Esophagus mucosa (tissue), 1 donor: Measurements from ENCODE around the gene ADCYAP1R1. TPM values are rescaled to one million over a fixed set of nuclear protein-coding genes. Genes with fewer than 3 reads are reported as not detected.

Source experiments
- ATAC-seq: fragments of 200-7000 bp; cut with Tn5 transposase; one replicate; pipeline ENCODE4 v1.9.1; 2020
- total RNA-seq: library from RNA; stranded (reverse); gene quantifications from one replicate; pipeline ENCODE4 v1.2.4, GENCODE V29; 2023
- donor health status: DM: yes; HTN: yes; CAD: no.

The ADCYAP1R1 gene
- total RNA-seq, result 0.12 TPM

DNA sequence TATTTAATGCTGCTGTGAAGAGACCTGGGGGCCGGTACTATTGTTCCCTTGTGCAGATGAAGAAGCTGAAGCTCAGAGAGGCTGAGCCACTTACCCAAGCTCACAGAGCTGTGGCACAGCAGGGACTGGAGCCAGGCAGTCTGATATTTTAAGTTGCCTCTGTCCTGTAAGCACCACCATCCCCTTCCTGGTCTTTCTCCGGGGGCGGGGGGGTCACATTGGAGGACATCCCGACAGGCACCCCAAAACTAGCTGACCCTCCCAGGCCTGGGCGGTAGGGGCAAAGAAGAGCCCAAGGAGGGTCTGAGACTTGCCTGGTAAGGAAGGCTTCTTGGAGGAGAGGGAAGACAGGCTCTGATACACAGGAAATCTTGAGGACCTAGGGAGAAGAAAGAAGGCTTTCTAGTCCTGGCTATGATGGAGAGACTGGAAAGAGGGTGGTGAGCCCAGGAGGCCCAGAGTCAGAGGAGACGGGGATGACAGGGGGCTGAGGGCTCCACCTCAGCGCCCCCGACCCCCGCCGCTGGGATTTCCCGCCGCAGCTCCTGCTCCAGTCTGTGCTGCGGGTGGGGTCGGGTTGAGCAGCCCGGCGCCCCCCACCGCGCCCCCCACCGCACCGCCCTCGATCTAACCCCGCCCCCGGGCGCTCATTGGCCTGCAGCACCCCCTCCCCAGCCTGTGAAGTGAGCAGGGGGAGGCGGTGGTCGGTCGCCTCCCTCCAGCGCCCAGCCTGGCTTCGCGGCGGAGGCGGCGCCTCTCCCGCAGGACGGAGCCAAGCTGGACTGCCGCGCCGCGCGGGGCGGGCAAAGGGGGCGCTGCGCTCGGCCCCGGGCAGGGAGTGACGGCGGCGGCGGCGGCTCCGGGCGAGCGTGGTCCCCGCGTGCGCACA is at the start of gene ADCYAP1R1:
TSS of gene ADCYAP1R1 (plus strand) at position 711 of the 889 bp plus-strand sequence. CDS start 10,957 bp downstream, outside the sequence.
- no peak for ATAC-seq

- ATAC-seq, result no peak
Measured at GRCh38 chr7:31003097-31003496, 49.0 kb upstream of the ADCYAP1R1 start.

- ATAC-seq, result no peak
Measured at GRCh38 chr7:31003721-31004120, 48.4 kb upstream of the ADCYAP1R1 start.

DNA sequence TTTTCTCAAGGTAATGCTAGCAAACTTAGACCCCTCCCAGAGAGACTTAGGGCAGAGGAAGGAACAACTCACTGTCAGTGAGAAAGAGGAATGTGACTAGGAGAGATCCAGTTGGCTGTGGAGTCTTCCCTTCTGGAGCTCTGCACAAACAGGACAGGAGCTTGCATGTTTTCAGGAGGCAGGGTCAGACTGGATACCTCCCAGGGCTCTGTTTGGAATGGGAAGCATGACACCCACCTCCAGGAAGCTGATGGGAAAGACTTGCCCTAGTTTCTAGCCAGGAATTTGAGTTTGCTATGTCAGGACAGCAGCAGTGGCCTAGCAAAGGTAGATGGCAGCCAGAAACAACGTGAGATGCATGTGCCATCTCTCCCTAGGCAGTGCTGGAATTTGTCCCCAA is 47.7 kb upstream of the ADCYAP1R1 start:
- ATAC-seq, result no peak

- ATAC-seq, result no peak
Measured at GRCh38 chr7:31006857-31007256, 45.3 kb upstream of the ADCYAP1R1 start.

DNA sequence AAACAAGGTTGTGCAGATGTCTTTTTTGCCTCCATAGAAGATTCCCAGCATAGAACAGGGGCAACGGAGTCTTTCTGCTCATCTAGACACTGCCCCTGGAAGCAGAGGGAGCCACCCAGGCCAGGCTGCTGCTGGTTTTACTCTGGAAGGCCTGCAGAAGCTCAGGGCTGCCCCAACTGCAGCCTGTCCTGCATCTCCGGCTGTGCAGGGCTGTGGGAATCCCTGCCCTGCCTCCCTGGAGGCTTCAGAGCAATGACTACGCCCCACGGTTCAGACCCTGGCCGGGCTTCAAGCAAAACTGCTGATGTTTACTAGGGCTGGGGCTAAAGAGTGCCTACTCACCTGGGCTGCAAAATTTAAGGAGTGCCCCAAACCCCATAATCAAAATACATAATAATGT is 44.5 kb upstream of the ADCYAP1R1 start:
- ATAC-seq, result no peak

GRCh38 chr7:31014826-31015225 is 37.3 kb upstream of the ADCYAP1R1 start:
- no peak for ATAC-seq

DNA sequence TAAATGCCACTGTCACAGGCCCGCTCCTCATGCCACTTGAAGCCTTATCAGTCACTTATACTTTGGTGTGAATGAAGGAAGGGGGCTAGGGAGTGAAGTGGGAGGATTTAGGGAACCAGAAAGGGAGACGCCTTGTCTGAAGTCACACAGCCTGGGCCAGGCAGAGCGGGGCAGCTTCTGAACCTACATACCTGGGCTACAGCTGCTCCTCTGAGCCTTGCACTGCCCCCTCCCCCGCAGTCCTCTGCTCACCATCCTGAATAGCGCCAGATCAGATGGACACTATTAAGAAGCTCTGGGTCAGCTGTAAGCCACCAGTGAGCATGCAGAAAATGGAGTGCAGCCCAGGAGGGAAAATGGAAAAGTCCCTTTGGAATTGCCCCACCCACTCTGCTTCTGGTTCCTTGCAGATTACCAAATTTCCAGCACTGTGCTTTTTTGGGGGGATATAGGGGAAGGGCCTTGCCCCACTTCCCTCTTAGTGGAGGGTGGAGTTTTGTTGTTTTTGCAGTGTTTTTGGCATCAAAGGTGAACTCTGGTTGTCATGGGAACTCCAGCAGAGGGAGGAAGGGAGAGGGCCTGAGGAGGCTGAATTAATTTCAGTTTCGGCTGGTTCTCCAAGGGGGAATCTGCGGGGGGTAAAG is 35.0 kb upstream of the ADCYAP1R1 start:
- no peak for ATAC-seq

DNA sequence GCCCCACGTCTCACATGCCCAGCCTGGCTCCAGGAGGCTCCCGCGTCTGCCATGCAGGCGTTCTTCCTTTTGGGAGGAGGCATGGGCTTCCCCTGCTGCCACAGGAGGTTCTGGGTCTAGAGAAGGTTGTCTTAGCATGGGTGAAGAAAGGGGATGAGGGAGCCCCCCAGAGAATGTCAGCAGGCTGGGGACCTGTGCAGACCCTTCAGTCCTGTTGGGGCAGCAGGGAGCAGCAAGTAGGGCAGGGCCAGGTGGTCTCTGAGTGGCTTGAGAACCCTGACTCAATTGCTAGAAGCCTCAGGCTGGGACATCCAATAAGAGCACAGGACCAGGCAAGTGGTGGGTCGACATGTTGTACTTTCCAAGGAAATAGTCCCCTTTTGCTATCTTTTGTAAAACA is 34.4 kb upstream of the ADCYAP1R1 start:
- ATAC-seq, result no peak

DNA sequence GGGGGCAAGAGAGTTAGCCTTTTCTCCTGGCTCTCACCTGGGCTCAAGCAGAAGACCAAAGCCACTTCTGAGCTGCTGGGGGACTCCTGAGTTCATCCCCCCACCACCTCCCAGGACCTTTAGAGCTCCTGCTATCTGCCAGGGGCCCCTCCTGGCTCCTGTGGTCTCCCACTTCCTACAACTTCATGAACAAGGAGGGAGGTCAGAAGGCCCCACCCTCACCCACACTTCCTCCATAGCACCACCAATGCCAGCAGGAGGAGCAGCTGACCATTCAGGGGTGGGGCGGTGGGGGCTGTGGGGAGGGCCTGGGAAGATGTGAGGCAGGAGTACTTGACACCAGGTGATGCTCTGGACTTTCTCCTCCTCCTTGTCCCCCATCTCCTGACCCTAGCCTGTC is 32.6 kb upstream of the ADCYAP1R1 start:
- ATAC-seq, result no peak

DNA sequence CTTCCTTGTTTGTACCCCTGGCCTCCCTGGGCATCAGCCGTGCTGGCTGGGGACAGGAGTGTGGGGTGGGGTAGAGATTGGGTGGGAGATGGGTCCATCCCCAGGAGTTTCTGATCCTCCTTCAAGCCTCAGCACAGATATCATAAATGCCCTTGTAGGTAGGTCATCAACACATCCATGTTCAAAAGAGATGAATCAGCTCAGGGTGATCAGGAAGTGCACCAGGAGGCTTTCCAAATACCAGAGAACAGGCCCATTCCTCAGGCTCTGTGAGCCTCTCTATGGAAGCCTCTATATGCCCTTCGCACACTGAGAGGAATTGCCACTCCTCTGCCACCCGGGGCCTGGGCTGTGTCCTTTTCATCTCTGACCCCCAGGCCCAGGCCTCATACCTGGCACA is 31.9 kb upstream of the ADCYAP1R1 start:
- ATAC-seq, result no peak

- ATAC-seq, result no peak
Measured at GRCh38 chr7:31020652-31021051, 31.5 kb upstream of the ADCYAP1R1 start.

DNA sequence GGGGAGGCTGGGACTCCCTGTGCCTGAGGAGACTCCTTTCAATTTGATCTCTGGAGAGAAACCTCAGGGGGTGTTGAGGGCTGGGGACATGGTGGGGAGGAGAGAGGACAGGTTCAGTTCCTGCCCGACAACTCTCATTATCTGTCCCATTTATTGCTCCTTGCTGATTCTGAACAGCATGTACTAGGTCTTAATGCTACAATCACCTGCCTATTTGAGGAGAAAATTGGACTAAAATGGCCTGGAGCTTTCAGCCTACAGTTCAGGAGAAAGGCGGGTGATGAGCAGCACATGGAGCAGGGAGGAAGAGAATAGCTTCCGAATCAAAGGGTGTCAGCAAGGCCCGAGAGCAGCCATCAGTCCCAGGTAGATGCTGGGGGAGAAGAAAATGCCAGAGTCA is 30.0 kb upstream of the ADCYAP1R1 start:
- ATAC-seq, result no peak

DNA sequence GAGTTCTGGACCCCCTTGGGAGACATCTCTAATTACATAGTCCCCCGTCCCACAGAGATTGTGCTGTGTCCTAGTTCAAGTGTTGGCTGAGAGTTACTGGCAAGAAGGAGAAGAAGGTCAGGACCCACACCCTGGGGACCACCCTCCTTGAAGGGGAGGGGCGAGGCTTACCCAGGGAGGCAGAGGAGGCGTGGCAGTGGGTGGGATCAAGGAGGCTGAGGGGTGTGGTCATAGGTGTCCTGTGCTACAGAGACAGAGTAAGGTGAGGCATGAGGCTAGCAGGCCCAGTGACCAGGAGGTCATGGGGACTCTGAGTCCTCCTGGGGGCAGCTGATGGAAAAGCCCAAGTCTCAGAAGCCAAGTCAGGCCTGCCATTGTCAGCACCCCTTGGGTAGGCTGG is 29.4 kb upstream of the ADCYAP1R1 start:
- ATAC-seq, result no peak

- no peak for ATAC-seq
Measured at GRCh38 chr7:31023877-31024276, 28.2 kb upstream of the ADCYAP1R1 start.

DNA sequence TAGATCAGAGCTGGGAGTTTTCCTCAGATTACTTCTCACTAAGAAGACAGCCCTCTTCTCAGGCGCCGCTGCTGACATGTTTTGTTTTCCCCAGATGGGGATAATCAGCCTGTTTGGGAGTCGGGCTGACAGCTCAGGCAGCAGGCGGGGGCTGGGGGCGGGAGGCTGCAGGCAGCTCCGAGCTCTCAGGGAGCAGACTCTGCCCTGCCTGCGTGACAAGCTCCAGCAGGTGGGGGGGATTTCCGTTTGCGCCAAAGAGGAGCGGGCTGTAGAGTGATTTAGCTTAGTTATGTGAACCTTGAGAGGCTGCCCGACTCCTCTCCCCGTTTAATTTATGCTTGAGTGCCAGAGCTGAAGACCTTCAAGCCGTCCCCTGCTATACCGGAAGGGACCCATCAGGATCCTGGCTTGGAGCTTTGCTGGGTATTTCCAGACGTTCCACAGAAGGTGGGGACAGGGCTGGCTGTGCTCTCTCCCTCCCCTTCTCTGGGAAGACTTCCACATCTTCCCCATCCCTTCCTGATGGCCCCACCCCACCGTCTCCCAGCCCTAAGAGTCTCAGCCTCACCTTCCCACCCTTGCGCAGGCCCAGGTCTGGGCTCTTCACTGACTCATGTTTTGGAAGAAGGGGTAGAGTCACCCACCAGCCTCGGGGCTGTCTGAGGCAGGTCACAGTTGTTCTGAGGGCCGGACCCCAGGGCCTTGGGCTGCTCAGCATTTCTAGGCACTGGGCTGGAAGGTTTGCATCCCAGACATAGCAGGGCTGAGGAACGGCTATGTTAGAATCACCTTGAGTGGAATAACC is 24.7 kb upstream of the ADCYAP1R1 start:
- ATAC-seq, result no peak

DNA sequence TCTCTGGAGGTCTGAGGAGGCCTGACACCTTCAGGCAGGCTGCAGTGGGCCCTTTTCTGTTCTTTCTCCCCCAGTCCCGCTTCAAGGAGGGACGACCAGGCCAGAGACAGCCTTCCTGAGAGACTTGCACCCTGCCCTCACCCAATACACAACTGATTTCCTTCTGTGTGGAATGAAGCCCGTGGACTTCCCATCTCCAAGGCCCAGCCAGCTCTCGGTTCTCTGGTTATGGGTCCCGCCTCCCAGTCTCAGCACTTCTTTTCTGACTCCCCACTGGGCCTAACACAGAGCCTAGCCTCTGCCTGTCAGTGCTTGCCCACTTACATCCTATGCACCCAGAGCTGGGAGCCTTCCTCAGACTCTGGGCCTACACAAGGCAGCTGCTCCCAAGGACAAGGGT is 24.1 kb upstream of the ADCYAP1R1 start:
- no peak for ATAC-seq

DNA sequence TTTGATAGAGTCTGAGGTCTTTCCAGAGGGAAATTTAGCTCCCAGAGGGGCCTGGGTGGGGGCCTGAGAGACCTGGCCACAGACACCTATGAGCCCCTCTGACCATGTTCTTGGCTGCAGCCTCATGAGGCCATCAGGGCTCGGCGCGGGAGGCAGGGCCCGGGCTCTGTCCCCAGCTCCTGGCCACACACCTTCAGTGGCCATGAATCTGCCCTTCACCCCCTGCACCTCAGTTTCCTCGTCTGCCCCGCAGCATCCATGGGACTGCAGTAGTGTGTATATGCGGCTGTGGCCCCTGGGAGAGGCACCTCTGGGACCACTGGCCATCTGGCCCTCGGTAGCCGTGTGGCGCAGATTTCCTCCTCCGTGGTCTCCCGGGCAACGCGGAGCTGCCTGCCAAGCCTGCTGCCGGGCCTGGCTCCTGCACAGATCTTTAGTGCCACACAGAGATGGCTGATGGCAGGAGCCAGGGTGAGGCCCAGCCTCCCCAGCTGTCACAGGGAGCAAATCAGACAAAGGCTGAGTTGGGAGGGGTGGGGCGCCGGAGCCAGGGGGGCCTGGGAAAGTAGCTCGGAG is 23.6 kb upstream of the ADCYAP1R1 start:
- no peak for ATAC-seq

GRCh38 chr7:31029251-31030042 is 22.7 kb upstream of the ADCYAP1R1 start:
- no peak for ATAC-seq

GRCh38 chr7:31033674-31034300 is 18.3 kb upstream of the ADCYAP1R1 start:
- ATAC-seq, result no peak

DNA sequence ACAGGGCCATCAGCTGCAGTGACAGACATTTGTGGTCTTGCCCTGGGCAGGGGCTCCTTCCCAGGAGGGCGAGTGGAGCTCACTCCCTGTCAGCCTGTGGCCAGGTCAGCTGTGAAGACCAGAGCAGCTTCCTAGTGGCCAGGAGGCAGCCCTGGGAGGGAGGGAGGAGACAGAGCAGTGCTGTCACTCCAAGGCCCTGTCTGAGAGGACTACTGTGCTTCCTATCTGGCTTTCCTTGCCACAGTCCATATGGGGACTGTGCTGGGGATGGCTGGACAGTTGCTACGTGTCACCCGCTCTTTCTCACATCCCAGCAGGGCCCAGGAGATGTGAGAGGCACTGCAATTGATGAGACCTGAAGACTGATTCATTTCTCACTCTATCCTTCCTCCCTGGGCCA is 15.2 kb upstream of the ADCYAP1R1 start:
- no peak for ATAC-seq

DNA sequence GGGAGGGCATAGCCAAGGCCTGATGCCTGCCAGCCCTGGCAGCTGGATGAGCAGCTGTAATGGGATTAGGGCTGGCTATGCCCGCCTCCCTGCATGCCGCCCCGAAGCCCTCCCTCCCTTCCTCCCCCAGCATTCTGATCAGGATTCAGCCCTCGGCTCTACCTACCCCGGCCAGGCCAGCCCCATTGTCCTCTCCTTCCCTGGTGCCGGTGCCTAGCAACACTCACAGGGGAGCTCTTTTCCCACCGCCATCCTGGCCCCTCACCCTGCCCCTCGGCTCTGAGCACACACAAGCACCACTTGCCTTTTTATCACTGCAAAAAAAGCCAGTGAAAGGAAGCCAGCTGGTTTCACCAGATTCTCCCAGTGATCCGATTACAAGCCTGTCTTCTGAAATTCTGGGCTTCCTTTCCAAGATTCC is 9.0 kb upstream of the ADCYAP1R1 start:
- no peak for ATAC-seq
